ENCODE results near the gene AKT1S1. TPM values are rescaled to one million over a fixed set of nuclear protein-coding genes. Genes with fewer than 3 reads are reported as not detected.
A peak's percentile ranks its signal among the peaks of the same experiment; 100 is the strongest.

Gene AKT1S1
- total RNA-seq, 1 experiment from 2014 or later: 42.3 TPM

GRCh38 chr19:49847731-49848696, 29.1 kb downstream of the AKT1S1 start:
- ChIA-PET POLR2A (ENCODE audit: unreplicated experiment) (interaction anchor here (0.7 to 0.9 kb wide), 3 partner anchors 21 to 605 kb away, joined by 3 to 8 read pairs (median 3); no protein-coding TSS in a partner anchor), CTCF (interaction anchor here (0.6 to 0.7 kb wide), 3 partner anchors 60 to 173 kb away, joined by 4 to 5 read pairs (median 5); partner anchors contain the start of gene AP2A1)
- Histone ChIP-seq H3K4me3 (ENCODE audit: low read length) (peak overlapping the region; percentile 9; the same call in 1 of the 2 replicates), H3K27ac (ENCODE audit: low read length) (peak overlapping the region; percentile 66), H3K9ac (ENCODE audit: low read length) (no peak overlapping the region; the same call in 1 of the 2 replicates), H3K4me2 (ENCODE audit: low read length) (peak overlapping the region; percentile 68), H3K36me3 (ENCODE audit: low read depth, low read length) (no peaks in the 10 kb centered on the region), H3K27me3 (ENCODE audit: low read length) (no peaks in the 10 kb centered on the region), H3K79me2 (ENCODE audit: low read length) (peaks cover 26% of the 10 kb centered on the region), H4K20me1 (ENCODE audit: low read length) (peaks cover 11% of the 10 kb centered on the region; the same call in 1 of the 2 replicates), H2AFZ (ENCODE audit: low read length) (no peak overlapping the region), H3K9me3 (ENCODE audit: low read length) (no peaks in the 10 kb centered on the region), H3F3A (ENCODE audit: low read length, unreplicated experiment) (no peaks in the 10 kb centered on the region), H3K9me2 (replicated peaks; ENCODE audit: low read length) (no peaks in the 10 kb centered on the region), H3K4me1 (ENCODE audit: insufficient read depth, low read length) (peaks cover 35% of the 10 kb centered on the region)
- no TSS peak for BruUV-seq (replicated peaks)
- peak; percentile 31 for ATAC-seq
- peak; percentile 95 for DNase-seq
- TF ChIP-seq EZH2 (IDR thresholded peaks at IDR 0.05; ENCODE audit: low read length, unreplicated experiment): no peak
- no peak for TF ChIP-seq EZH2phosphoT487 (IDR thresholded peaks at IDR 0.05; ENCODE audit: borderline replicate concordance, low read length)
- TF ChIP-seq CTCF (conservative IDR thresholded peaks at IDR 0.05; ENCODE audit: low read depth, low read length): no peak
- intact Hi-C loops (cut with micrococcal nuclease): loop anchor here (5.0 kb wide), 1 partner anchor 96 kb away; no protein-coding TSS in a partner anchor

DNA sequence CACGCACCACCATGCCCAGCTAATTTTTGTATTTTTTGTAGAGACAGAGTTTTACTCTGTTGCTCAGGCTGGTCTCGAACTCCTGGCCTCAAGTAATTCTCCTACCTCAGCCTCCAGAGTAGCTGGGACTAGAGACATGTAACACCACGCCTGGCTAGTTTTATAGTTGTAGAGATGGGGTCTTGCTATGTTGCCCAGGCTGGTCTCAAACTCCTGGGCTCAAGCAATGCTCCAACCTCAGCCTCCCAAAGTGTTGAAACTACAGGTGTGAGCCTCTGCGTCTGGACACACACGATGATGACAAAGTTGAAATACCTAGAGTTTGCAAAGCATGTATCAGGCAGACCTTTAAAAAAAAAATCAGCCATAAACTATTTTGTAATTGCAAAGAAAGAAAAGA, 30.7 kb downstream of the AKT1S1 start:
- no peaks in the 10 kb centered on the region for H3F3A ChIP-seq (ENCODE audit: low read length, unreplicated experiment)
- TF ChIP-seq EZH2 (IDR thresholded peaks at IDR 0.05; ENCODE audit: low read length, unreplicated experiment) (no peak), CTCF (conservative IDR thresholded peaks at IDR 0.05; ENCODE audit: low read depth, low read length) (no peak), EZH2phosphoT487 (IDR thresholded peaks at IDR 0.05; ENCODE audit: borderline replicate concordance, low read length) (no peak)
- H3K9ac ChIP-seq (ENCODE audit: low read length): no peak overlapping the region
- intact Hi-C loops (cut with micrococcal nuclease): loop anchor here (5.0 kb wide), 1 partner anchor 94 kb away; no protein-coding TSS in a partner anchor
- peaks cover 24% of the 10 kb centered on the region for H3K4me1 ChIP-seq (ENCODE audit: insufficient read depth, low read length)
- no peaks in the 10 kb centered on the region for H4K20me1 ChIP-seq (ENCODE audit: low read length)
- no peak overlapping the region for H3K4me3 ChIP-seq (ENCODE audit: low read length)
- ChIA-PET POLR2A (ENCODE audit: unreplicated experiment) (no interaction called here), CTCF (no interaction called here)
- no peaks in the 10 kb centered on the region for H3K36me3 ChIP-seq (ENCODE audit: low read depth, low read length)
- H2AFZ ChIP-seq (ENCODE audit: low read length): no peak overlapping the region
- no peak overlapping the region for H3K27ac ChIP-seq (ENCODE audit: low read length)
- no peak for ATAC-seq
- no peaks in the 10 kb centered on the region for H3K9me3 ChIP-seq (ENCODE audit: low read length)
- H3K27me3 ChIP-seq (ENCODE audit: low read length): no peaks in the 10 kb centered on the region
- no peaks in the 10 kb centered on the region for H3K9me2 ChIP-seq (replicated peaks; ENCODE audit: low read length)
- no peak for DNase-seq
- no TSS peak for BruUV-seq (replicated peaks)
- H3K79me2 ChIP-seq (ENCODE audit: low read length): peaks cover 12% of the 10 kb centered on the region
- H3K4me2 ChIP-seq (ENCODE audit: low read length): no peak overlapping the region

Data from PC-3 (cell line).